Activated effector memory CD4-positive, alpha-beta T cell treated with anti-CD3 and anti-CD28 coated beads, Interleukin-2, amount 50 U/mL, for 16 hours (primary cell): Measurements from ENCODE around the gene SHISAL1.
A peak's percentile ranks its signal among the peaks of the same experiment; 100 is the strongest.

Source experiments
- DNase-seq: peaks from one replicate; pipeline ENCODE4 v3.0.0-alpha.2; 2020

Gene SHISAL1

DNA sequence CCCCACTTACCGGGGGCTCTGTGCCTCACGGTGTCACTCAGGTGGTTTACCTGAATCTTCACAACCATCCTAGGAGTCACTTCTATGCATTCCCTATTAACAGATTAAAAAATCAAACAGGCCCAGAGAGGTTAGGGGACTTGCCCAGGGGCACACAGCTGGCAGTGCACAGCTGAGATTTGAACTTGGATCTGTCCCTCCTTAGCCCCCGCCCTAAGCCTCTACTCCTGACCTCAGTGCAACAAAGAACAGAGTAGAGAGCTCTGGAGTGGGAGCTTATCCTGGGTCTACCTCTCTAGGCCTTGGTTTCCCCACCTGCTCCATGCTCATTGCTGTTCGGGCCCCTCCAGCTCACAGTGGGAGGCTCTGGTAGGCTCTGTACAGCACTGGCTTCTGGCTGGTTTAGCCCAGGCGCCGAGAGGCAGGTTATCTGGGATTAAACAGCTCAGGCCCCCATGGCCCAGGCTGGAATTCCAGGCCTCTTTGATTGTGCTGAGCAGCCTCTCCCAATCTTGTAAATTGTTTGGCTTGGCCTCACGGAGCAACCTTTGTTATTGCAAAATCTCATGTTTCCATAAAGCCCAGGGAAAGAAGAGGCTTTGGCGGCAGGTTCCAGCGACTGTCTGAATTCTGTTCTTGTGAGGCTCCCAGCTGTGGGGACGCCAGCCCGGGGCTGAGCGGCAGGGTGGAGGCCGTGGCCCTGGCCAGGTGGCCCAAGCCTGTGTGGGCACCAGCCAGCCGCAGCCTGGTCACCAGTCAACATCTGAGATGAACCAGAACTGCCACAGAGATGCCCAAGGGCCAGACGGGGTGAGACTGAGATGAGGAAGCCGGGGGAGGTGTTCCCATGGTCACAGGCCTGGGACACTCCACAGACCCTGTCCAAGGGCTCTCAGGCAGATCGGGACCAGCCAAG lies 28.9 kb upstream of the SHISAL1 start:
- no peak for DNase-seq

DNA sequence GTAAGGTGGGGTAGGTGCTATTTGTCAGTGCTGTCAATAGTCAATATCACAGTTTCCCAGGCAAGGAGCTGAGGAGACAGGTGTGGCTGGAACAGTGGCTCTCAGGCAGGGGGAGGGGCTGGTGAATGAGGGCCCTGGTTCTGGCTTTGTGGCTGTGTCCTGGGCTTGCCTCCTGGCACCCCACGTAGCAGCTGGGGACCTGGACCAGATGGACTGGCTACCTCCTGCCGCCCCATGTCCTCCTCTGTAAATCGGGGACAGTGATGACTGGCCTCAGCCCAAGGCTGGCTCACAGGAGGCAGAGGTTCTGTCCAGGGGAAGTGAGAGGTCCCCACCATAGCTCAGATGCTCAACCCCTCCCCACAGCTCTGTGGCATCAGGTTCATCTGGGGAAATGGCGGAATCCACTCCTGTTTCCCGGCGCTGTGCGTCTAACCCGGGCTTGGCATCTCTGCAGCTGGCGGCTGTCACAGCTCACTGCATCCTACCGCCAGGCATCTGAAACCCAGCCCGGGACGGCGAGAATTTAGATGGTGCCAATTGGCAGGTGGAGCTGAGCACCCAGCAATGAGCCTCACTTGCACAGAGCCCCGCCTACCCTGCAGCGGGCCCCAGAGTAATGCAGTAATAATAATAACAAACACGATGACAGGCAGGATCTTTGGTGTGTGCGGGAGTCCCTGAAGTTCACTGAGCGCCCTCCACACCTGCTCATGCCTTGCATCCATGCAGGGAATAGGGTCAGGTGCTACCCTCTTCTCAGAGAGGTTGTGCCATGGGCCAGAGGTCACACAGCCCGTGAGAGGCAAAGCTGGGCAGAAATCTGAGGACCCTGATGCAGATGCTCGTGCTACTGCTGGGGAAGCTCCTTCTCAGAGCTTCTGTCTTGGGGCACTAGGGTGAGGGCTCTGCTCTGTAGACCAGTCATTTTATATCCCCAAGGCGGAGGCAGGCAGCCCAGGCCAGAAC lies 27.8 kb upstream of the SHISAL1 start:
- peak; percentile 44 for DNase-seq

DNA sequence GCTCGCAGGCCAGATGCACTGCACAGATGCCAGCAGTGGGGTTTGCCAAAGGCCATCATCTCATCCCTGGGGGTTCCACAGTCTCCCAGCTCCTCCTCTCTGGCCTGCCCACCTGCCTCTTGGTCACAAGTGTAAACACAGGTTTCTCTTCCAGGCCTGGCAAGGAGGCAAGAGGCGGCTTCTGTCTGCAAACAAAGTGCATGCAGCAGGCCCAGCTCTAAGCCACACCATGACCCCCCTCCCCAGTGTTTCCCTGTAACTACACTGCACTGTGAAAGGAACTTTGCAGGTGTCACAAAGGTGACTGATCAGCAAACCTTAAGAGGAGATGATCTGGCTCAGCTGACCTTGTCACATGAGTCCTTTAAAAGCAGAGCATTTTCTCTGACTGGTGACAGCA lies 26.2 kb upstream of the SHISAL1 start:
- DNase-seq = no peak

DNA sequence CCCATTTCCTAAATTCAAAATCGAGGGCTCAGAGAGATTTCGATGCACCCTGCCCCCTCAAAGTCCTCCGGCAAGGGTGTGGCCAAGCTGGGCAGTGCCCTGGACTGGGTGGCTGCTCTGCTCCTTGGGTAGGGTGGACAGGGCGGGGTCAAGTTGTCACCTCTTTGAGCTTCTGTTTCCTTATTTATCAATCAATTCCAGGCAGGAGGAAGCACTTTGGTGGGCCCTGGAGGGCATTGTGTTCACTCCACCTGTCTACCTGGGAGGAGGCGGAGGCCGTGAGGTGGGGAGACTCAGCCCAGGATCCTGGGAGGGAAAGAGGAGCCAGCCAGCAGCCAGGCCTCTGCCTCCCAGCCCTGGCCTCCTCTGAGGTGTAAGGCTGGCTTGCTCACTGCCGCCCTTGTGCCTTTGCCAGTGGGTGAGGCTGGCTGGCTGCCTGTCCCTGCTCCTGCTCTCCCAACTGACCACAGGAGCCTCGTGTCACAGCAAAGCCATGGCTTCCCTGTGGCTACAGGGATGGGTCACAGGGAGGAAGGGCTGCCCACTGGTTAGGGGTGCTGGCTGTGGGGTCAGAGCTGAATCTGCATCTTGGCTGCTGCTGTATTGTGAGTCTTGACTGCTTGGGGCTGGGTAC lies 25.5 kb upstream of the SHISAL1 start:
- DNase-seq = no peak

DNA sequence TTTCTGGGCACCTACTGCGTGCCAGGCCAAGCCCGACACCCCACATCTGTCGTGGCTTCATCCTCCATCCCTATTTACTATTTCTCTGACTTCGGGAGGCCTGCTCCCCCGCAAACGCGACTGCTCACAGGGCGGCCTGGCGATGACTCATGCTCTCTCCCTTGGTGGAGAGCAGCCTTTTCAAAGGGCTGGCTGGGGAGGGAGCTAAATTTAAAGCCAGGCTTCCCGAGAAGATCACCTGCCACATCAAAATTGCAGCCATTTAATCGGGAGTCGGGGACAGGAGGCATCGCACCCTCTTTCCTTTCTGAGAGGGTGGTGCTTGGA lies 24.9 kb upstream of the SHISAL1 start:
- no peak for DNase-seq

DNA sequence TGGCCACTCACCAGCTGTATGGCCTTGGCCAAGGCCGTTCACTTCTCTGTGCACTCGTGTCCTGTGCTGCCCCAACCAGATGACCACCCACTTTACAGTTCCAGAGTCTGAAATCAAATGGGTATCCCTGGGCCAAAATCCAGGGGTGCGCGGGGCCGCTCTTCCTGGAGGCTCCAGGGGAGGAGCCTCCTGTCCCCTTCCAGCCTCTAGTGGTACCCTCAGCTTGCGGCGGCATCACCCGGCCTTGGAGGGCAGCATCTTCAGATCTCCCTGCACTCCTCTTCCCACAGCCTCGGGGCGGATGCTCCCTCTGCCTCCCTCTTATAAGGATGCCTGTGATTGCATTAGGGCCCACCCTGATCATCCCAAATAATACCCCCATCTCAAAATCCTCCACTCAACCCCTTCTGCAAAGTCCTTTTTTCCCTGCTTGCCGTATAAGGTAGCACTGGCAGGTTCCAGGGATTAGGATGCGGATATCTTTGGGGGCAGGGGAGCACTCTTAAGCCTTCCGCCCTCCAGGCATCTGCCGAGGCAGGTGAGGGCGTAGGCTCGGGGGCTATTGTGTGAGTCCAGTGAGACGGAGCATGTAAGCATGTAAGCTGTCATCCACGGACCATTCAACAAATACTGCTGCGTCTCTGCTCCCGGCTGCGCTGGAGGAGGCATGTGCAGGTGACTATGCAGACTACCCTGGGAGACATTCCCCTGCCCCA lies 24.4 kb upstream of the SHISAL1 start:
- no peak for DNase-seq

DNA sequence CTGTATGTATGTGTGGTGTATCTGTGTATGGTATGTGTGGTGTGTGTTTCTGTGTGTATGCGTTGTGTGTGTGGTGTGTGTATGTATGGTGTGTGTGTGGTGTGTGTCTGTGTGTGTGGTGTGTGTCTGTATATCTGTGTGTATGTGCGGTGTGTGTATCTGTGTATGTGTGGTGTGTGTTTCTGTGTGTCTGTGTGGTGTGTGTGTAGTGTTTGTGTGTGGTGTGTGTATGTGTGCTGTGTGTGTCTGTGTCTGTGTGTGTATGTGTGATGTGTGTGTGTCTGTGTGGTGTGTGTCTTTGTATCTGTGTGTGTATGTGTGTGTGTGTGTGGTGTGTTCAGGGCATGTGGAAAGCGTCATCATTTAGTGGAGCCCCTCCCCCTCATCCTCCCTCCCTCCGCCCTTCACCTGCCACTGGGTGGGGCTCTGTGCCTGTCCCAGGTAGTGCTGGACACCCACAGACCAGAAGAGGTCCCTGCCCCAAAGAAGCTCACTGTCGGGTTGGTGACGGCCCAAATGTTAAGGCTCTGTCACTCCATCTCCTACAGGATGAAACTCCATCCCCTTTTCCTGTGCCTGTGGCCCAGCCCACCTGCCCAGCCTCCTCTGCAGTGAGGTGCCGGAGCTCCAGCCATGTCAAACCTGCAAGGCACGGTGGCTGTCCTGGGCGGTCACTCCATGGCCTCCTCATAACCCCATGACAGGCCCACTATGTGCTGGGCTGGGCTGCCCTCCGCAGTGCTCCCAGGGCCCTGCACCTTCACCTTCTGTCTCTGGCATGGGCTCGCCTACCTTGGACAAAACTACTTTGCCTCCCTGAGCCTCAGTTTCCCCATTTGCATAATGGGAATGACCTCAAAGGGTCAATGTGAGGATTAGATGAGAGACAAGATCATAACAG lies 23.4 kb upstream of the SHISAL1 start:
- DNase-seq = no peak

DNA sequence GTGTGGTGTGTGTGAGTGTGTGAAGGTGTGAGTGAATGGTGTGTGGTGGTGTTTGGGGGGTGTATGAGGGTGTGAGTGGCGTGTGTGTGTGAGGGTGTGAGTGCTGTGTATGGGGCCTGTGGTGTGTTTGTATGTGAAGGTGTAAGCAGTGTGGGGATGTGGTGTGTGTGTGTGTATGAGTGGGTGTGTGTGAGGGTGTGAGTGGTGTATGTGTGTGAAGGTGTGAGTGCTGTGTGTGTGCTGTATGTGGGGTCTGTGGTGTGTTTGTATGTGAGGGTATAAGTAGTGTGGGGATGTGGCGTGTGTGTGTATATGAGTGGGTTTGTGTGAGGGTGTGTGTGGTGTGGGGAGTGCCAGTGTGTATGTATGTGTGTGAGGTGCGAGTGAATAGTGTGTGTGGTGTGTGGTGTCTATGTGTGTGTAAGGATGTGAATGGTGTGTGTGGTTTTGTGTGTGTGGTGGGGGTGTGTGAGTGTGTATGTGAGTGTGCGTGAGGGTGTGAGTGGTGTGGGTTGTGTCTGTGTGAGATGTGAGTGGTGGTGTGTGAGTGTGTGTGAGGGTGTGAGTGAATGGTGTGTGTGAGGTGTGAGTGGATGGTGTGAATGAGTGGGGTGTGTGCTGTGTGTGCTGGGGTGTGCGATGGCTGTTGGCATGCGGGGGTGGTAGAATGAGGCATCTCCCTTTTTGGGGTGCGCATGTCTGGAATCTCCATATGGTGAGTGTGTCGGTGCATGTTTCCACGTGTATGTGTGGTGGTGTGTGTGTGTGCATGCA lies 22.5 kb upstream of the SHISAL1 start:
- DNase-seq = no peak

DNA sequence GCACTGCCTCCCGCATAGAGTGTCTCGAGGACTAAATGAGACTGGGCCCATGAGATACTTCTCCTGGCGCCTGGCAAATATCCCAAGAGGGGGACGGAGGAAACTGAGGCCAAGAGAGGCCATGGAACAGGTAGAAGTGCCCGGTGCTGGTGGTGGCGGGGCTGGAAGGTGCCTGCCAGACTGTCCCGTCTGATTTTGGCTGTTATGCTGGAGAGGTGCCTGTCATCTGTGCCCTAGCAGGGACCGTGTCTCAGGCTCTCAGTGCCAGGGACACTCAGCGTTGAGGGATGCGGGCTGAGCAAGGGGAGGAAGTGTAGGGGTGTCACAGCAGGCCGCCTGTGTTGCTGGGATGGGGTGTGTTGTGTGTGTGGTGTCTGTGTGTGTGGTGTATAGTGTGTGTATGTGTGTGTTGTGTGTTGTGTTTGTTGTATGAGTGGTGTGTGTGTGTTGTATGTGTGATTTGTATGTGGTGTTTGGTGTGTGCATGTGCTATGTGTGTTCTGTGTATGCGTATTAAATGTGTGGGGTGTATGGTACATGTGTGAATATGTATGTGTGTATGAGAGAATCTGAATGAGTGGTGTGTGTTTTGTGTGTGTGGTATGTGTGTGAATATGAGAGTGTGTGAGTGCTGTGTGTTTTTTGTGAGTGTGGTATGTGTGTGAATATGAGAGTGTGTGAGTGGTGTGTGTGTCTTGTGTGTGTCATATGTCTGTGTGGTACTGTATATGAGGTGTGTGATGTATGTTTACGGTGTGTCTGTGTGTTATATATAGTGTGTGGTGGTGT lies 21.3 kb upstream of the SHISAL1 start:
- no peak for DNase-seq

DNA sequence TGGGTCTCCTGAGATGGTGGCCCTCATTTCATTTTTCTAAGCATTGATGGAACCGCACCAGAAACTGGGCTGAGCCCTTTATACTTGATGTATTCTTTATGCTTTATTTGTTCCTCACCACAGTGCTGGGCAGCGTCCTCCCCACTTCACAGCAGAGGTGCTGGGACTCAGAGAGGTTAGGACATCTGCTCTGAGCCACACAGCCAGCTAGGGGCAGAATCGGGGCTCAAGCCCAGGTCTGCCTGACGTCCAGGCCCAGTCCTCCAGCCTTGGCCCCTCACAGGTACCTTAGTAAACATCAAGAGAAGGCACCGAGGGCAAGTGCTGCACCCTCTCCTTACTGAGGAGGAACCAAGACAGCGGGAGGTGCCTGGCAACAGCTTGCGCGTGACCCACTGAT lies 20.2 kb upstream of the SHISAL1 start:
- DNase-seq = no peak

DNA sequence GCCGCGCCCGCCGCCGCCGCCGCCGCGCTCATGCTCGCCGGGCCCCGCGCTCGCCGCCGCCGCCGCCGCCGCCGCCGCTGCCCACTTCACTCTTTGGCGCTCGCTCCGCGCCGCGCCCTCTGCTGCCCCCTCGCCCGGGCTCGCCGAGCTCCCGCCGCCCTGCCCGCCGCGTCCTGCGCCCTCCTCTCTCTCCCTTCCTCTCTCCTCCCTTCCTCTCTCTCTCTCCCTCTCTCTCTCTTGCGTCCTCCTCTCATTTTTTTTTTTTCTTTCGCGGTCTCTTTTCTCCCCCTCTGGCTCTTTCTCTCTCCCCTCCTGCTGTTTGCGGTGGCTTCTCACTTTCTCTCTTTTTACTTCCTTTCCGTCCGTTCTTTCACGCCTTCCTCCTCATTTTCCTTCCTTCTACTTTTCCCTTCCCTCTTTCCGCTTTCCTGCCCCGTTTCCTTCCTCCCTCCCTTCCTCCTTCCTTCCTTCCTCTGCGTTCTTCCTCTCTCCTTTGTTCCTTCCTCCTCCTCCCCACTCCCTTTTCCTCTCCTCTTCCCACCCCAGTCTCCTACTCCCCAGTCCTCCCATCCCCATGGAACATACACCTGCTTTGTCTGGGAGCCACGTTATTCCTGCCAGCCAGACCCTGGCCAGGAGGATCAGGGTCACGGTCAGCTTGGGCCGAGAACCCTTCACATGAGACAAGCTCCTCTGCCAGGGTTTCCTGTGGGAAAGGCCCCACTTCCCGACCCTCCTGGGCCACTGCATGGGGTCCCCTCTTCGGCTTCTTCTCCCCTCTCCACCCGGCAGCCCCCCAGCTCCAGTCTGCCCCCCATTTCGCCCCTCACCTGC lies 19.3 kb upstream of the SHISAL1 start:
- no peak for DNase-seq

DNA sequence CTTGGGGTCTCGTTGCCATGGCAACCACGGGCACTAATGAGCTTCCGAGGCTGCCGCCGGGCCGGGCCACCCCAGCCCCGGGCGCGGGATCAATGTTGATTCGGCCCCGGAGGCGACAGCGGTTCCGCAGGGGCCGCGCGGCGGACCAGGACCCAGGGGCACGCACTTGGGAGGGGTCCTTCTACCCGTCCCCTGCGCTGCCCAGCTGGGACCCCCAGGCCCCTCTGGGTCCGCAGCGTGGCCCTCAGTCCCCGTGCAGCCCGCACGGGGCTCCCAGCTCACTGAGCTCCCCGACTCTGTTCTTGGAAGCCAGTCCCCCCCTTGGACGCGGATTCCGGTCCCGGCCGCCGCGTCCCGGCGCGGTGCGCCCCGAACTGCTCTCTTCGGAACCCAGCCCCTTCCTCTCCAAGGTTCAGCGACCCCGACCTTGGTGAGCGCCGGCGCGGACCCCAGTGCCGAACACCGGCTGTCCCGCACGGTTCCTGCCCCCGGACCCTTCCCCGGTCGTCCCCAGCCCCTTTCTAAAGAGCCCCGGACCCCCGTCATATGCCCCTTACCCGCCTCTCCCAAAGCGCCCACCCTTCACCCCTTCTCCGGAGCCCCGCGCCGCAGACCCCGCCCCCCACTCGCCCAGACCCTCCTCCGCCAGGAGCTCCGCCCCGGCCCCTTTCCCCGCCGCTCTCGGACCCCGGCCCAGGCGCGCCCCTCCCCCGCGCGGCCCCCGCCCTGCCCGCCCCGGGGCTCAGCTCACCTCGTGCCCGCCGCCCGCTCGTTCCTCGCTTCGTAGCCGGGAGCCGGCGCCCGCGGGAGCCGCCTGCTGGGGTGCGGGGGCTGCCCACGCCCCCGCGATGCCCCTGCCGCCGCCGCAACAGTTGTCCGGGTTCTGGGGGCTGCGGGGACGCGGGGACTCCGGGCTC lies 18.3 kb upstream of the SHISAL1 start:
- DNase-seq = no peak

DNA sequence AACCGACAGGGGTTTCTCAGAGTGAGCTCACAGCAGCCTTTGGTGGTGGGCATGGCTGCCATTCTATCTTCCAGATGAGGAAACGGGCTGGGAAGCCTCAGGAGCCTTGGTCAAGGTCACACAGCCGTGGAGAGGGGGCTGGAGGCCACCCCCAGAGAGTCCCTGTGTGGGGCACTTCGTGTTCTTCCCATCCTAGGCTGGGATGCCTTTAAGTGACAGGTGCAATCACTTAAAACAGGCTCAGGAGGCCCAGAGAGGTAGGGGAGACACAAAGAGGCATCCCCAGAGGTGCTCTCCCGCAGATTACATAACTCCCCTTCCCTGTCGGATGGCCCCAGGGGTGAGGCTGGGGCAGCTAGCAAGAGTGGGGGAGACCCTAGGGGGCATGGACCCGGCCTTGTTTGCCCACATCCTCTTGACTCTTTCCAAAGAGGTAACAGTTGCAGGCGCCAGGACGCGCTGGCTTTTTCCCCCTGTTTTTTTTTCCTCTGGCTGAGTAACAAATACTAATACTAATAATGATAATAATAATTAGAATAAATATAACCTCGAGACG lies 17.5 kb upstream of the SHISAL1 start:
- DNase-seq = no peak

DNA sequence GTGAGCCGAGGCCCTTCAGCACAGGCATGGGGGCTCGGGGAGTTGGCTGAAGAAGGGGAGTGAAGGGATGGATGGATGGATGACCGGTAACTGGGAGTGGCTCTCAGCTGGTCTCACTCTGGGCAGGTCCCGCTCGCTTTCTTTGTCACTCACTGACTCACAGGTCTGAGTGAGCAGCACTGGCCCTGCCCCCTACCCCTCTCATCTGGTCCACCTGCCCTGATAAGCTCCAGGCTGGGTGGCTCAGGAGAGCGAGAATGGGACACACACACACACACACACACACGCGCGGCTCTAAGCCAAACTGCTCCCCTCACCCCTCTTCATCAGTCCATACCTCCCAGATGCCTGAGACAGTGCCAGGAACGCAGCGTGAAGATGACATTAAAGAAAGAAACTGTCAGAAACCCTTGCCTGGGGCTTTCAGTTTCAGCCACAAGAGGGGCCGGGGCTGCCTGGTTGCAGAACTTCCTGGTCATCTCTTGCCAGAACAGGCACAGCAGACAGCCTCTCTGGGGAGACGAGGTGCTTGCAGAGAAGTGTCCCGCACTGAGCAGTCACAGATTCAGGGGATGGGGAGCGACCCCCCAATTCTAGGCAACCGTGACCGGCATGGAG lies 16.5 kb upstream of the SHISAL1 start:
- no peak for DNase-seq

DNA sequence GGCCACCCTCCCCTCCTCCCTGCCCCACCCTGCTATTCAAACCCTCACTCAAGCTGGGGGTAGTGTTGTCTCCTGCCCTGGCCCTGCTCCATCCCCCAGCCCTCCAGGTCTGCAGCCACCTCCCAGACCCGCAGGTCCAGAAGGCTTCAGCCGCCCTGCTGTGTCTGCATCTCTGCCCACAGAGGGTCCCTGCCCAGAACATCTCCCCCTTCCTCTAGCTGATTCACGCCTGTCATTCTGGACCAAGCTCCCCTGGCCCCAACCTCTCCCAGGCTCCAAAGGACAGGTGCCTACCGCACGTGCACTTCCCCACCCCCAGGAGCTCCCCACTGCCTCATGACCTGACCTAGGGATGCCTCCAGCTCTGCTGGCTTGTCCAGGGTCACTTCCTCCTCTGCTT lies 16.0 kb upstream of the SHISAL1 start:
- no peak for DNase-seq

DNA sequence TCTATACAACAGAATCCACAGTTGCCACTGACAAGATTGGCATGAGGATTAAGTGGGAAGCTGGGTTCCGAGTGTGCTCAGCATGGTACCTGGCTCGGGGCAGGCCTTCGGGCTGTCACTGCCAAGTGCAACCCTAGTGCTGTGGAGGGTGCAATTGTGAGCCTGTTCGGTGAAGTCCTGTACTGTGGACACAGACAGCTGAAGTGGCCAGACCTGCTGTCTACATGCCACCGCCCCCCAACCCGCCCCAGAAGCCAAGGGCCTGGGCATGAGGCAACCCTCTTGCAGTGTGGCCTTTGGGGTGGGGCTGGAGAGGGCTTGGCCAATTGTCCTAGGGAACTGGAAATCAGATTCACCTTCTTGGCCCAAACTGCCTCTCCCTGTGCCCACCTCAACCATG lies 15.6 kb upstream of the SHISAL1 start:
- DNase-seq = no peak

DNA sequence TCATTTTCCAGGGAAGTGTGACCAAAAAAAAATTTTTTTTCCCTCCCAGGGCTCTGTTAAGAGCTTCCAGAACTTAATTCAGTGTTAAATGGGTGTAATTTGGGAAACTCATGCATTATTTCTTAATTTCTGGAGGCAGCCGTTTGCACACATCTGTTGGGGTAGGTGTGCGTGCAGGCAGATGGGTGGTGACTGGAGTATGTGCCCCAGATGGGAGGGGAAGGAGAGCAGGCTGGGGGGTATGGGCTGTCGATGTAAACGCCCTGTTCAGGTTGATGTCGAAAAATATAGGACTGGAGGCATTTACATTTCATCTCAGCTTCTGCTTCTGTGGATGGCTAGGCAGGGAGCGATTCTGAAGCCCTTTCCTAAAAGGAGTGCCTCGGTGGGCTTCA lies 13.7 kb upstream of the SHISAL1 start:
- no peak for DNase-seq
